HEK293 (cell line): ENCODE measurements around the gene LGALS4.
A peak's percentile ranks its signal among the peaks of the same experiment; 100 is the strongest.
"Not testable (repeated sequence)": the region's sequence is repeated elsewhere in the genome, so short reads cannot be mapped to it uniquely, and the experiment has no call there.

Experiments used
- CTCF ChIA-PET: fragments of 350-600 bp; formaldehyde crosslinking; extraction: SDS; loops from one replicate; lab custom pipeline; 2021; ENCODE audit warnings: antibody characterized with exemption; lab: Yijun Ruan, JAX
- POLR2A ChIA-PET: fragments of 300-600 bp; formaldehyde crosslinking; extraction: SDS; loops from one replicate; lab custom pipeline; 2020; ENCODE audit warnings: antibody characterized with exemption, inconsistent platforms; lab: Yijun Ruan, JAX
- H3K27ac ChIP-seq: fragments of 200-500 bp; sonication (Bioruptor generic); 2 replicates; pipeline ENCODE4 v1.5.1; 2014; ENCODE audit warnings: low read depth, low read length, control low read depth, inconsistent platforms; ENCODE audit errors: extremely low read depth
- H3K36me3 ChIP-seq, 2 experiments: fragments of 200-500 bp in 1 of 2; sonication (Bioruptor generic) in 1 of 2; 1 replicate in 1 of 2; 2 replicates in 1 of 2; pipeline ENCODE4 v1.5.1; 2014 to 2017; ENCODE audit warnings: inconsistent platforms in 2 of 2, low read length in 2 of 2; ENCODE audit not compliant: control insufficient read depth in 2 of 2, insufficient read depth in 1 of 2
- H3K4me1 ChIP-seq: fragments of 200-500 bp; sonication (Bioruptor generic); 2 replicates; pipeline ENCODE4 v1.5.1; 2014; ENCODE audit warnings: mild to moderate bottlenecking, low read length, inconsistent platforms; ENCODE audit not compliant: control insufficient read depth, insufficient read depth
- H3K4me3 ChIP-seq: 2 replicates; pipeline ENCODE4 v1.5.1; 2011; ENCODE audit warnings: low read depth, mild to moderate bottlenecking, control low read depth, low read length, moderate library complexity
- H3K9me3 ChIP-seq: fragments of 200-500 bp; sonication (Bioruptor generic); 2 replicates; pipeline ENCODE4 v1.5.1; 2014; ENCODE audit warnings: low read depth, low read length, inconsistent platforms; ENCODE audit not compliant: control insufficient read depth, insufficient read depth
- EGR2 ChIP-seq: fragments of 450-650 bp; formaldehyde crosslinking; IDR thresholded peaks from 2 replicates; pipeline ENCODE4 v1.5.1; 2016; ENCODE audit warnings: low read depth, missing biosample characterization, missing genetic modification characterization
- KLF1 ChIP-seq: fragments of 450-650 bp; formaldehyde crosslinking; IDR thresholded peaks from 2 replicates; pipeline ENCODE4 v1.5.1; 2016; ENCODE audit warnings: missing biosample characterization, missing genetic modification characterization
- KLF8 ChIP-seq: fragments of 450-650 bp; formaldehyde crosslinking; IDR thresholded peaks from 2 replicates; pipeline ENCODE4 v1.5.1; 2016; ENCODE audit warnings: missing biosample characterization, missing genetic modification characterization
- ZBTB17 ChIP-seq: fragments of 450-650 bp; formaldehyde crosslinking; IDR thresholded peaks from 2 replicates; pipeline ENCODE4 v1.5.1; 2016; ENCODE audit warnings: missing biosample characterization, missing genetic modification characterization
- ZBTB48 ChIP-seq: fragments of 450-650 bp; formaldehyde crosslinking; IDR thresholded peaks from 2 replicates; pipeline ENCODE4 v1.5.1; 2016; ENCODE audit warnings: missing biosample characterization, missing genetic modification characterization
- ZBTB8A ChIP-seq: fragments of 450-650 bp; formaldehyde crosslinking; IDR thresholded peaks from 2 replicates; pipeline ENCODE4 v1.5.1; 2016; ENCODE audit warnings: missing biosample characterization, missing genetic modification characterization
- ZFHX2 ChIP-seq: fragments of 450-650 bp; formaldehyde crosslinking; conservative IDR thresholded peaks from 2 replicates; pipeline ENCODE4 v1.5.1; 2016; ENCODE audit warnings: missing biosample characterization, missing genetic modification characterization
- ZFP69B ChIP-seq: fragments of 450-650 bp; formaldehyde crosslinking; IDR thresholded peaks from 2 replicates; pipeline ENCODE4 v1.5.1; 2016; ENCODE audit warnings: missing biosample characterization, missing genetic modification characterization
- ZIC2 ChIP-seq: fragments of 450-650 bp; formaldehyde crosslinking; IDR thresholded peaks from 2 replicates; pipeline ENCODE4 v1.5.1; 2016; ENCODE audit warnings: missing biosample characterization, missing genetic modification characterization
- ZNF132 ChIP-seq: fragments of 450-650 bp; formaldehyde crosslinking; IDR thresholded peaks from 2 replicates; pipeline ENCODE4 v1.5.1; 2017; ENCODE audit warnings: missing biosample characterization, missing genetic modification characterization, borderline replicate concordance
- ZNF2 ChIP-seq: fragments of 450-650 bp; formaldehyde crosslinking; IDR thresholded peaks from 2 replicates; pipeline ENCODE4 v1.5.1; 2016; ENCODE audit warnings: missing biosample characterization, missing genetic modification characterization
- ZNF324 ChIP-seq: fragments of 450-650 bp; formaldehyde crosslinking; IDR thresholded peaks from 2 replicates; pipeline ENCODE4 v1.5.1; 2016; ENCODE audit warnings: missing biosample characterization, missing genetic modification characterization
- ZNF335 ChIP-seq: fragments of 450-650 bp; formaldehyde crosslinking; conservative IDR thresholded peaks from 2 replicates; pipeline ENCODE4 v1.5.1; 2016; ENCODE audit warnings: missing biosample characterization, missing genetic modification characterization
- ZNF366 ChIP-seq: fragments of 450-650 bp; formaldehyde crosslinking; conservative IDR thresholded peaks from 2 replicates; pipeline ENCODE4 v1.5.1; 2016; ENCODE audit warnings: missing biosample characterization, missing genetic modification characterization
- ZNF423 ChIP-seq: fragments of 450-650 bp; formaldehyde crosslinking; IDR thresholded peaks from 2 replicates; pipeline ENCODE4 v1.5.1; 2016; ENCODE audit warnings: missing biosample characterization, missing genetic modification characterization
- ZNF549 ChIP-seq: fragments of 450-650 bp; IDR thresholded peaks from 2 replicates; pipeline ENCODE4 v1.5.1; 2018; ENCODE audit warnings: missing biosample characterization, missing genetic modification characterization, mild to moderate bottlenecking, inconsistent platforms, moderate library complexity
- ZNF585B ChIP-seq: fragments of 450-650 bp; formaldehyde crosslinking; IDR thresholded peaks from 2 replicates; pipeline ENCODE4 v1.5.1; 2016; ENCODE audit warnings: missing biosample characterization, missing genetic modification characterization
- TF ChIP-seq, protein P1 (sequence below): fragments of 450-650 bp; formaldehyde crosslinking; IDR thresholded peaks from 2 replicates; pipeline ENCODE4 v1.5.1; 2017; ENCODE audit warnings: missing biosample characterization, missing genetic modification characterization
- TF ChIP-seq, protein P2 (sequence below): fragments of 450-650 bp; formaldehyde crosslinking; IDR thresholded peaks from 2 replicates; pipeline ENCODE4 v1.5.1; 2016; ENCODE audit warnings: missing biosample characterization, missing genetic modification characterization
- TF ChIP-seq, protein P3 (sequence below): fragments of 450-650 bp; formaldehyde crosslinking; IDR thresholded peaks from 2 replicates; pipeline ENCODE4 v1.5.1; 2016; ENCODE audit warnings: missing biosample characterization, missing genetic modification characterization
- TF ChIP-seq, protein P4 (sequence below): fragments of 450-650 bp; formaldehyde crosslinking; IDR thresholded peaks from 2 replicates; pipeline ENCODE4 v1.5.1; 2016; ENCODE audit warnings: missing biosample characterization, missing genetic modification characterization

Gene LGALS4

DNA sequence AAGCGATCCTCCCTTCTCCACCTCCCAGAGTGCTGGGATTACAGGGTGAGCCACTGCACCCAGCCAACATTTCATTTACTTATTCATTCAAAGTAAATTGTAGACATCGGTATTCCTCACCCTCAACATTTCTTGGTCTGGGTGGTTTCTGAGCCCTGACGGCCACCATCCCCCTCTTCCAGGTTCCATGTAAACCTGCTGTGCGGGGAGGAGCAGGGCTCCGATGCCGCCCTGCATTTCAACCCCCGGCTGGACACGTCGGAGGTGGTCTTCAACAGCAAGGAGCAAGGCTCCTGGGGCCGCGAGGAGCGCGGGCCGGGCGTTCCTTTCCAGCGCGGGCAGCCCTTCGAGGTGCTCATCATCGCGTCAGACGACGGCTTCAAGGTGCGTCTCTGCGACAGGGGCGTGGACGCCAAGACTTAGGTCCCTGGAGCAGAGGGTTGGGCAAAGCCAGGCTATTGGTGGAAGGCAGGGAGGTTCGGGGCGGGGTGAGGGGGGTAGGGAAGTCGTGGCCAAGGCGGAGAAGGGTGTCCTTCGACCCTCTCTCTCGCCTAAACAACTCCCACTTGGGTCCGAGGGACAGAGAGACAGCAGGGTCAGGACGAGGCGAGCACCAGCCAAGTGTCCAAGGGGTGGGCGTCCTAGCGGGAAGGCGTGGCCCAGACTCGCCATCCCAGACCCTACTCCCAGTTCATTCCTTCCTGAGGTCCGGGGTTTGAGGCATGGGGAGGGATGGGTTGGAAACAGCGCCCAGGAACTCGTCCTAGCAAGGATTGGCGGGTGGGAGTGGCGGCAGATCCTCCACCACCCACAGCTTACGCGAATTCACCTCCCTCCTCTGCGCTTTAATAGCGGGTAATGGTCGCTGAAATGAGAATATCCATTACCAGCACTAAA, 22.0 kb downstream of the LGALS4 start:
- H3K4me3 ChIP-seq, H3K9me3 ChIP-seq, H3K4me1 ChIP-seq, H3K27ac ChIP-seq, H3K36me3 ChIP-seq, POLR2A ChIA-PET, CTCF ChIA-PET: not testable (repeated sequence)

DNA sequence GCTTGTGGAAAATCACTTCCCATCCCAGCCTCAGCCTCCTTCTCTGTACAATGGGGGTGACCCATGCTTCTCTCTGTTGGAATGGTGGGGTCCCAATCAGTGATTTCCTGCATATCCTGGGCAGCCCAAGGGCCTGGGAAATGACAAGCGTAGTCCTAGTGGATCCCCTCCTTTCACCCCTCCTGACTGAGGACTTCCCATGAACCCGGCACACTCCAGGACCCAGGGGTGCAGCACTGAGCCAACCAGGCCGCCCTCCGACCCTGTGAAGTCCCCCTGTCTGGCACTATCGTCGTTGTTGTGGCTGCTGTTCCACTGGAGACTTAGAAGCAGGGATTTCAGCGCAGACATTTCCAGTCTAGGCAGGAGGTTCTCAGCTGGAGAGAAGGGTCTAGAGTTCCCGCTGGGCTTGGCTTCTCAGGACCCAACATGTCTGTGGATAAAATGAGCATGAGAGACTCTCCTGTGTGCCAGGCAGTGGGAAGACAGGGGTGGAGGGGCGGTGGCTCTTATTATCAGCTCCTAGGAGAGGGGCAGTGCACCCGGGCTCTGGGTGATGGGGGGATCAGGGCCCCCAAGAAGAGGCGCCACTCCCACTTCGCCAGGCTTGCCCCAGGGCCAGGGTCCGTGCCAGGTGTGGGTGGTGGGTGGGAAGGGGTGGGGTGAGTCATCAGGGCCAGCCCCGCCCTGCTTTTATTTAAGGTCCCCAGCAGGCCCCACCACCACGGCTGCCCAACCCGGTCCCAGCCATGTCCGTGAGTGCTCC, 24.1 kb downstream of the LGALS4 start, which contains the start of gene LGALS7B:
Gene LGALS7B, plus strand, starts transcription at position 723 of the 766 bp plus-strand sequence. Its CDS starts 27 bp downstream, at position 750.
- H3K27ac ChIP-seq = no peak within 1 kb of the TSS
- peak; percentile 51 for TF ChIP-seq EGR2 (tag by site-specific recombination)
- no peak for TF ChIP-seq ZNF366
- TF ChIP-seq ZNF324 (tag by site-specific recombination) = no peak
- peak; percentile 49 for TF ChIP-seq ZNF335 (tag by site-specific recombination)
- TF ChIP-seq ZFHX2 (tag by site-specific recombination) = peak; percentile 66
- TF ChIP-seq ZIC2 (tag by site-specific recombination) = peak; percentile 89
- peak; percentile 85 for TF ChIP-seq KLF1 (tag by site-specific recombination)
- no peak for TF ChIP-seq ZNF423
- no peak within 1 kb of the TSS for H3K4me3 ChIP-seq
- H3K4me1 ChIP-seq = 0 out of 2 replicates have a peak, but pooled peaks cover 2% of the 10 kb centered on the region
- ChIA-PET CTCF (interaction anchor here (0.6 to 0.8 kb wide), 2 partner anchors 19 to 609 kb away, joined by 3 to 6 read pairs; no protein-coding TSS in a partner anchor), POLR2A (no interaction called here)
- no peaks in the 10 kb centered on the region for H3K9me3 ChIP-seq
- no peaks in the 10 kb centered on the region; a peak in 1 of 3 replicates for H3K36me3 ChIP-seq

DNA sequence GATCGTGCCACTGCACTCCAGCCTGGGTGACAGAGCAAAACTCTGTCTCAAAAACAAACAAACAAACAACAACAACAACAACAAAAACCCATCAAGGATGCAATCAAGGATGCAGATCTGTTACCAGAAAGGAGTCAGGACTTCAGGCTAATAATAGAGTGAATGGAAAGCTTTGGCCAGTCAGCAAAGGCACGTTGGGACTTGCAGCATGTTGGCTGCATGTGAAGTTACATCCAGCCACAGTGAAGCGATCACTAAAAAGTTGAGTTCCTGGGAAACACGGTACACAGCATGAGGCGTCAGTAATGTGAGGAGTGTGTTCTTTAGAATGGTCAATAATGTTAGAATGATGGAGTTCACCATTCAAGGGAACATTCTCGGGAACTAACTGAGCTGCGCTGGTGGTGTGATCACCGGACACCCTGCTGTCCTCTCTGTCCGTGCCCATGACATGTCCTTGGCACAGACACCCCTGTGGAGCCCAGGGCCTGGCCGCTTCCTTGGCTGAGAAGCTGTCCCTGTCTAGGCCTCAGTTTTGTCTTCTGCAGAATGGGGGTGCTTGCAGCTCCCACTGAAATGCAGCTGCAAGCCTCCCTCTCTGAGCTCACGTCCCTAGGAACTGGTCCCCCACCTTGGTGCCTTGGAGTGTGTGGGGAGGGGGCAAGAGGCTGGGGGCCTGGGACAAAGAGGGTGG, 26.0 kb downstream of the LGALS4 start:
- ChIA-PET CTCF (interaction anchor here (0.8 to 2.1 kb wide), 4 partner anchors 9 to 144 kb away, joined by 3 to 12 read pairs (median 5); partner anchors contain the start of genes MRPS12 and SARS2), POLR2A (interaction anchor here (0.6 to 1.8 kb wide), 6 partner anchors 17 to 144 kb away, joined by 3 to 9 read pairs (median 3); partner anchors contain the start of genes MRPS12 and SARS2)
- H3K4me1 ChIP-seq = 0 out of 2 replicates have a peak, but pooled peaks cover 2% of the 10 kb centered on the region
- TF ChIP-seq ZBTB8A (tag by site-specific recombination) (no peak), ZNF549 (no peak), ZNF335 (tag by site-specific recombination) (no peak), ZFP69B (no peak), KLF8 (tag by site-specific recombination) (no peak), ZNF132 (tag by site-specific recombination) (no peak), ZBTB48 (tag by site-specific recombination) (peak; percentile 21; the same call in 1 of the 2 replicates), ZNF585B (tag by site-specific recombination) (no peak), ZBTB17 (peak; percentile 99), ZNF2 (tag by site-specific recombination) (0 out of 2 replicates have a peak, but pooled peaks have one; percentile 22), ZIC2 (tag by site-specific recombination) (peak; percentile 21)
- TF ChIP-seq, protein P1, sequence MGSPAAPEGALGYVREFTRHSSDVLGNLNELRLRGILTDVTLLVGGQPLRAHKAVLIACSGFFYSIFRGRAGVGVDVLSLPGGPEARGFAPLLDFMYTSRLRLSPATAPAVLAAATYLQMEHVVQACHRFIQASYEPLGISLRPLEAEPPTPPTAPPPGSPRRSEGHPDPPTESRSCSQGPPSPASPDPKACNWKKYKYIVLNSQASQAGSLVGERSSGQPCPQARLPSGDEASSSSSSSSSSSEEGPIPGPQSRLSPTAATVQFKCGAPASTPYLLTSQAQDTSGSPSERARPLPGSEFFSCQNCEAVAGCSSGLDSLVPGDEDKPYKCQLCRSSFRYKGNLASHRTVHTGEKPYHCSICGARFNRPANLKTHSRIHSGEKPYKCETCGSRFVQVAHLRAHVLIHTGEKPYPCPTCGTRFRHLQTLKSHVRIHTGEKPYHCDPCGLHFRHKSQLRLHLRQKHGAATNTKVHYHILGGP (tag by site-specific recombination) = peak; percentile 38; the same call in 1 of the 2 replicates
- TF ChIP-seq, protein P2, sequence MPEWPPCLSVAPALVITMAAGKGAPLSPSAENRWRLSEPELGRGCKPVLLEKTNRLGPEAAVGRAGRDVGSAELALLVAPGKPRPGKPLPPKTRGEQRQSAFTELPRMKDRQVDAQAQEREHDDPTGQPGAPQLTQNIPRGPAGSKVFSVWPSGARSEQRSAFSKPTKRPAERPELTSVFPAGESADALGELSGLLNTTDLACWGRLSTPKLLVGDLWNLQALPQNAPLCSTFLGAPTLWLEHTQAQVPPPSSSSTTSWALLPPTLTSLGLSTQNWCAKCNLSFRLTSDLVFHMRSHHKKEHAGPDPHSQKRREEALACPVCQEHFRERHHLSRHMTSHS (tag by site-specific recombination) = no peak
- TF ChIP-seq, protein P3, sequence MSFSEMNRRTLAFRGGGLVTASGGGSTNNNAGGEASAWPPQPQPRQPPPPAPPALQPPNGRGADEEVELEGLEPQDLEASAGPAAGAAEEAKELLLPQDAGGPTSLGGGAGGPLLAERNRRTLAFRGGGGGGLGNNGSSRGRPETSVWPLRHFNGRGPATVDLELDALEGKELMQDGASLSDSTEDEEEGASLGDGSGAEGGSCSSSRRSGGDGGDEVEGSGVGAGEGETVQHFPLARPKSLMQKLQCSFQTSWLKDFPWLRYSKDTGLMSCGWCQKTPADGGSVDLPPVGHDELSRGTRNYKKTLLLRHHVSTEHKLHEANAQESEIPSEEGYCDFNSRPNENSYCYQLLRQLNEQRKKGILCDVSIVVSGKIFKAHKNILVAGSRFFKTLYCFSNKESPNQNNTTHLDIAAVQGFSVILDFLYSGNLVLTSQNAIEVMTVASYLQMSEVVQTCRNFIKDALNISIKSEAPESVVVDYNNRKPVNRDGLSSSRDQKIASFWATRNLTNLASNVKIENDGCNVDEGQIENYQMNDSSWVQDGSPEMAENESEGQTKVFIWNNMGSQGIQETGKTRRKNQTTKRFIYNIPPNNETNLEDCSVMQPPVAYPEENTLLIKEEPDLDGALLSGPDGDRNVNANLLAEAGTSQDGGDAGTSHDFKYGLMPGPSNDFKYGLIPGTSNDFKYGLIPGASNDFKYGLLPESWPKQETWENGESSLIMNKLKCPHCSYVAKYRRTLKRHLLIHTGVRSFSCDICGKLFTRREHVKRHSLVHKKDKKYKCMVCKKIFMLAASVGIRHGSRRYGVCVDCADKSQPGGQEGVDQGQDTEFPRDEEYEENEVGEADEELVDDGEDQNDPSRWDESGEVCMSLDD = 0 out of 2 replicates have a peak, but pooled peaks have one; percentile 17
- TF ChIP-seq, protein P4, sequence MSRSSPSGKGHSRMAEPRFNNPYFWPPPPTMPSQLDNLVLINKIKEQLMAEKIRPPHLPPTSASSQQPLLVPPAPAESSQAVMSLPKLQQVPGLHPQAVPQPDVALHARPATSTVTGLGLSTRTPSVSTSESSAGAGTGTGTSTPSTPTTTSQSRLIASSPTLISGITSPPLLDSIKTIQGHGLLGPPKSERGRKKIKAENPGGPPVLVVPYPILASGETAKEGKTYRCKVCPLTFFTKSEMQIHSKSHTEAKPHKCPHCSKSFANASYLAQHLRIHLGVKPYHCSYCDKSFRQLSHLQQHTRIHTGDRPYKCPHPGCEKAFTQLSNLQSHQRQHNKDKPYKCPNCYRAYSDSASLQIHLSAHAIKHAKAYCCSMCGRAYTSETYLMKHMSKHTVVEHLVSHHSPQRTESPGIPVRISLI (tag by site-specific recombination) = no peak

More for the DNA sequence above, 26.0 kb downstream of the LGALS4 start:
- Histone ChIP-seq H3K36me3 (no peaks in the 10 kb centered on the region; a peak in 1 of 3 replicates), H3K9me3 (no peaks in the 10 kb centered on the region), H3K4me3 (no peak overlapping the region), H3K27ac (no peak overlapping the region)
